Measurements from ENCODE around the gene AMDHD2.

DNA sequence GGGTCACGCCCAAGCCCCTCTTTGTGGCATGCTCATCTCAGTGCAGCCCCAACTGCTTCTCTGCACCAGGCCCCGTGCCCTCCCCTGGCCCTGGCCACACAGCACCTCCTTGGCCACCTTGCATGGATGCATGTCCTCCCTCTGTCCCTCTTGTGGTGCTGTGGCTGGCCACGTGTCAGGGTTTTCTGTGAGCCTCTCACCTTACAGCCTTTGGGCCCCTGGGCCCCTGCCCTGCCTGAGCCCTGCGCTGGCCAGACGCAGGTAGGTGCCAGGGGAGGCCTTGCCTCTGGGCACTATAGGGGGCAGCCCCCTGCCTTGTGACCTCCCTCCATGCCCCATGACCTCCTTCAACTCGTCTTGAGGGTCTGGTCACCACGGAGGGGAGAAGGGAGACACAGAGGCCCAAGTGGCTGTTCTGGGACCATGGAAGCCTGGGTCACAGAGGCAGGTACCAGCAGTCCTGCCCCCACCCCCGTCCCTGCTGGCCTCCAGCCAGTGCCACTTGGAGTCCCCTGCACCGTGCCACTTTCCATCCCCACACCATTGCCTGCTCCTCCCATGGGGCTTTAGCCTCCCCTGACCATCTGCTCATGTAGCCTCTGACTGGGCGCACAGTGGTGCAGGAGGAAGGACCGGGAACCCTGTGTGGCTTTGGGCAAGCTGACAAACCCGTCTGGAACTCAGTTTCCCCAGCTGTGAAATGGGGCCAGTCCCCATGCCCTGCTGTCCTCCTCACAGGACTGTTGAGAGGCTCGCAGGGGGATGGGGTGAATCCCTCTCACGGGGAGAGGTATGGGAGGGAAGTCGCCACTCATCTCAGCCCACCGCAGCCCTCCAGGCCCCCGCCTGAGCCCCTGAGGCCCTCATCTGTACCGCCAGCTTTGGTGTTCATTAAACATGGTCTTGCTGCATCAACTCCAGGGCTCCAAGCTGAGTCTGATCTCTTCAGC, 17.9 kb upstream of the AMDHD2 start:
- TF ChIP-seq, protein P1, sequence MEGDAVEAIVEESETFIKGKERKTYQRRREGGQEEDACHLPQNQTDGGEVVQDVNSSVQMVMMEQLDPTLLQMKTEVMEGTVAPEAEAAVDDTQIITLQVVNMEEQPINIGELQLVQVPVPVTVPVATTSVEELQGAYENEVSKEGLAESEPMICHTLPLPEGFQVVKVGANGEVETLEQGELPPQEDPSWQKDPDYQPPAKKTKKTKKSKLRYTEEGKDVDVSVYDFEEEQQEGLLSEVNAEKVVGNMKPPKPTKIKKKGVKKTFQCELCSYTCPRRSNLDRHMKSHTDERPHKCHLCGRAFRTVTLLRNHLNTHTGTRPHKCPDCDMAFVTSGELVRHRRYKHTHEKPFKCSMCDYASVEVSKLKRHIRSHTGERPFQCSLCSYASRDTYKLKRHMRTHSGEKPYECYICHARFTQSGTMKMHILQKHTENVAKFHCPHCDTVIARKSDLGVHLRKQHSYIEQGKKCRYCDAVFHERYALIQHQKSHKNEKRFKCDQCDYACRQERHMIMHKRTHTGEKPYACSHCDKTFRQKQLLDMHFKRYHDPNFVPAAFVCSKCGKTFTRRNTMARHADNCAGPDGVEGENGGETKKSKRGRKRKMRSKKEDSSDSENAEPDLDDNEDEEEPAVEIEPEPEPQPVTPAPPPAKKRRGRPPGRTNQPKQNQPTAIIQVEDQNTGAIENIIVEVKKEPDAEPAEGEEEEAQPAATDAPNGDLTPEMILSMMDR (IDR thresholded peaks at IDR 0.05): no peak
- no peak for TF ChIP-seq POLR2A (IDR thresholded peaks at IDR 0.05)
